SKM-1 (cell line): ENCODE results near the gene SORL1-AS1.
"Not testable (repeated sequence)": the region's sequence is repeated elsewhere in the genome, so short reads cannot be mapped to it uniquely, and the experiment has no call there.

ENCODE experiments used
- DNase-seq: peaks from one replicate; lab custom pipeline; 2025; ENCODE audit not compliant: unreplicated experiment; lab: John Stamatoyannopoulos, UW

The SORL1-AS1 gene

DNA sequence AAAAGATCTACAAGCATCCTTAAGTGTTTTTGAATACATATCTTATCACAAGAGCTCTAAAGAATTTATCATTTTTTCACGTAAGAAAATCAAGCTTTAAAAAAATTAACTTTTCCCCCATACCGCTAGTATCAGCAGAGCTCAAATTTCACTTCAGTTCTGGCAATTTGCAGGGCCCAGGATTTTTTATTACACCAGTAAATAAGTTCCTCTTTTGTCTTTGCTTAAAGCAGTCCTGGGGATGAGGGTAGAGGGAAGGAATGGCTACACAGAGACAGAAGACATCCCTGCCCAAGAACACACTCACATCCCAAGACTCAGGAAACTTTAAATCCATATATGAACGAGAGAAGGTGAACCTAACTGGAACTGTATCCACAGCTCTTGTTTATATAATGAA is 23.2 kb downstream of the SORL1-AS1 start:
- DNase-seq = no peak

DNA sequence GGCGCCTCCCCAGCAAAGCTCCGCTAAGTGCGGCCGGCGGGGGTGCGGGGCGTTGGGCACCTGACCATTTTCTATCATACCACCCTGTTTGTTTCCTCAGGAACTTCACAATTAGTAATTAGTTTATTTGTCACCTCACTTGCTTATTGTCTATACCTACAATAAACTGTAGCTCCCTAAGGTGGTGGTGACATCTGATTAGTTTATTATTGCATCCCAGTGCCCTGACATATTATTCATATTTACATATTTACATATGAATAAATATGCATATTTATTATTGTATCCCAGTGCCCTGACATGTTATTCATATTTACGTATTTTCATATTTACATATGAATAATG is 25.4 kb downstream of the SORL1-AS1 start:
- no peak for DNase-seq

DNA sequence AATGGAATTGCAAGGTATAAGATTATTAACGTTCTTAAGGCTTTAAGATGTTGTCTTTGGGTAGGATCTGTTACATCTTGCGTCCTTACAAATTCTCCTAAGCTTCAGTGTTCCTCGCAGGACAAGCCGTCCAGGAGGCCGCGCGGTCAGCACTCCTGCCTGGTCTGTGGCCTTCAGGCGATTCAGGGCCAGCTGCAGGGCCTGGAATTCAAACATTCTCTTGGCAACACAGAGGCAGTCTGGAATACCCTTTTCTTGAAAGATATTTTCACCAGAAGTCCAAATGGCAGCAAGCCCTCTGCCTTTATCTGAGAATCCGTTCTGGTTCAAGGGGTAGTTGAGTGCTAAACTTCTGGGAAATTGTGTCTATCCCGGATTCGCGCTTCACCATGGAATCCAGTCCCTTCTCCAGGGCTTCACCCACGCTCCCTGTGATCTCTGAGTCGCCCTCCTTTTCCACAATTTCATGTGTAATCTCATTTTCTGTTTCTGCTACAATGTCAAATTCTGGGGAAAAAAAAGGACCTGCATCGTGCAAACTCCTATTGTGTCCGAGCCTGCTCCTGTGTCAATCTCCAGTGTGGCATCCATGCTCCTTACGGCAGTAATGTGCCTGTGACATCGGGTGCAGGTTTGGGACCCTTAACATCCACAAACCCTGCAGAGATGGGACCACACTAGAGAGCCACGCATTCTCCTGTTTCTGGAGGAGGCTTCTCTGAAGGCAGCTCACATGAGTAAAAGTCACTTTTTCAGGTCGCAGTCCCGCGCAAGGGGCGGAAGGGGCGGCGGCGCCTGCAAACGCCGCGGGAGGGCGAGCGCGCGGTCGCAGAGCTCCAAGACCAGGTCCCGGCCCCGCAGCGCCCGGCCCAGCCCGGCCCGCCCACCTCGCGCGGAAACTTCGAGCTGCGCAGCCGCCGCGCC is 26.0 kb downstream of the SORL1-AS1 start:
- DNase-seq = no peak

DNA sequence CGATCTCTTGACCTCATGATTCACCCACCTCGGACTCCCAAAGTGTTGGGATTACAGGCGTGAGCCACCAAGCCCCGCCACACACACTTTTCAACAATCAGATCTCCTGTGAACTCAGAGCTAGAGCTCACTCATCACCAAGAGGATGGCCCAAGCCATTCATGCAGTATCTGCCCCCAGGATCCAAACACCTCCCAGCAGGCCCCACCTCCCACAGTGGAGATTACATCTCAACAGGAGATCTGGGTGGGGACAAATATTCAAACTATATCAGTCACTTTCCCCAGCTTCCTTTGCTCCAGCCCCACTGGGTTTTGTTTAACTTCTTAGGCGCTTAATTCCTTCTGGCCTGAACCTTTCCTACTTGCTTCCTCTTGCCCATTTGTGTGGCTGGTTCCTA is 26.9 kb downstream of the SORL1-AS1 start:
- no peak for DNase-seq

DNA sequence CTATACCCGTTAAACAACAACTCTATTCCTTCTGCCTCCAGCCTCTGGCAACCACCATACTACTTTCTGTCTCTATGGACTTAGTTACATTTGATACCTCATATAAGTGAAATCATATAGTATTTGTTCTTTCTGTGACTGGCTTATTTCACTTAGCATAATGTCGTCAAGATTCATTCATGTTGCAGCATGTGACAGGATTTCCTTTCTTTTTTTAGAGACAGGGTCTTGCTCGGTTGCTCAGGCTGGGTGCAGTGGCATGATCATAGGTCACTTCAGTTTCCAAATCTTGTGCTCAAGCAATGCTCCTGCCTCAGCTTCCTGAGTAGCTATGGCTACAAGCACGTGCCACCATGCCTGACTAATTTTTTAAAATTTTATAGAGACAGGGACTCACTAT is 30.1 kb downstream of the SORL1-AS1 start:
- no peak for DNase-seq

DNA sequence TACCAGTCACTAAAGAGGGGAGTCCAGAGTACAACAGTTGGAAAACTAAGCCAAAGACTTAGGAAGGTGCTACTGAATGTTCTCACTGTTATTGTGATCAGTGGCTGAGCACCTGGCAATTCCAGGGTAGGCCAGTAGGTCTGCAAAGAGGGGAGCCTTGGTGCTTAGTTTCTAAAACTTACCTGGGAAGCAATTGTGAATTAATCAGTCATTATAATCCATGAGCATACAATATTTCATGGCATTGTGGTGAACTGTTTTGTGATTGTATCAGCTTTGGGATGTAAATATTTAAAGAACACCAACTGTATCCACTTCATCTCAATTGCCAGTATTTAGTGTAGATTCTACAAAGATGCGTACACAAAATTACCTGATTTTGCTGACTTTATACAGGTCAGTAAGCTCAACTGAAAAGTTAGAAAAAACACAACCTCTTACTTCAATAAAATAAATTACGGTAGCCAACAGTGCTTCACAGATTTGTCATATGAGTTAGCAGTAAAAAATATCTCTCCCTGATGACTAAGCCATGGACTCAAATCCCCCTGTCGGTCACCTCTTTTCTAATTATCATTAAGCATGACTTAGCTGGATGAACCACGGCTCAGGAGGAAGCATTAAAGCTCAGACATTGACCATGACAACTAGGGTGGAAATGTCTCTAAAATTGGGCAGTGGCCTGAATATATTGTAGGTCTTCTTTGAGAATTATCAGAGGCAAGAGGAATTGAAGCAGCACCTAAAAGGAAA is 31.4 kb downstream of the SORL1-AS1 start:
- no peak for DNase-seq

DNA sequence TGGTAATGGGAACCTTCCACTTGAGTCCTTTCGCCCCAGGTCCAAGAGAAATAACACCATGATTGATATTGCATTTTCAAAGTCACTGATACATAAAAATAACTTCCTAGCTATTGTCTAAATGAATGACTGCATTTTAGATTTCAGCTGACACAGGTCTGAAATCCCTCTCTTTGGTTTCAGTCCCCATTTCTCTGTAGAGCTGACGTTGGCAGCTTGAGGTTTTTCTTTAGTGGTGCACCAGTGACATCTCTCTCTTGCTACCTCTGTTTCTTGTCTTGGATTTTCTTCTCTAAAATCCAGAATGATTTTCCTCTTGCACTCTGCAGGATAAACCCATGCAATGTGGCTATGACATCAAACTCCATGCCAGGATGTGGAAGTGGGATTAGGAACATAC is 32.4 kb downstream of the SORL1-AS1 start:
- no peak for DNase-seq

DNA sequence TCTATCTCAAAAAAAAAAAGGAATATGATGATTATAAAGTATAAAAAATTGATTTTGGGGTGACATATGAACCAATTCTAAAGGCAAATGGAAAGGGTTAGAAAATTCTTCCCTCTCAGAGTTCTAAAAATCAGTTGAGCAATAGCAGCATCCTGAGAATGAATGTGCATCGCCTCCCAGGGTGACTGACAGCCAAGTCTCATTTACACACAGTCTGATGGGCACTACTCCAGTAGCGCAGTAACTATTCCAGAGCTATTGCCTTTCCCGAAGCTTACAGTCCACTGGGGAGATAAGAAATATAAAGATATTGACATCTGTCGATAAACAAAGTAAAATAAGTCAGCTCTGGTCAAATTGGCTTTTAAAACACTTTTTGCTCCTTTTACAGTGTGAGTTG is 32.9 kb downstream of the SORL1-AS1 start:
- no peak for DNase-seq

DNA sequence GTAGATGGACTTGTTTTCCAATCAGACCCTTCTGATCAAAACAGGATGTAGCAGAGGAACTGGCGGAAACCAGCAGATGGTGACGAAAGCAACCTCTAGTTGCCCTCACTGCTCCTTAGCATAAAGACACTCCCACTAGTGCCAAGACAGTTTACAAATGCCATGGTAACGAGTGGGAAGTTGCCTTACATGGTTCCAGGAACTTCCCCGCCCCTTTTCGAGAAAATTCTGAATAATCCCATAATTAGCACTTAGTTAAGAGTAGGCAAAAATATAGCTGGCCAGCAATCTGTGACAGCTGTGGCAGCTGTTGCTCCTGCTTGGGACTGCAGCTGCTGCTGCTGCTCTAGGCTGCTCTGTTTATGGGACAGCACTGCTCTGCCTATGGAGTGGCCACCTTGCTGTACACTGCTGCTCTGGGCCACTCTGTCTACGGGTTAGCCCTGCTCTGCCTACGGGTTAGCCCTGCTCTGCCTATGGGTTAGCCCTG is 34.1 kb downstream of the SORL1-AS1 start:
- peak; percentile 26 for DNase-seq

DNA sequence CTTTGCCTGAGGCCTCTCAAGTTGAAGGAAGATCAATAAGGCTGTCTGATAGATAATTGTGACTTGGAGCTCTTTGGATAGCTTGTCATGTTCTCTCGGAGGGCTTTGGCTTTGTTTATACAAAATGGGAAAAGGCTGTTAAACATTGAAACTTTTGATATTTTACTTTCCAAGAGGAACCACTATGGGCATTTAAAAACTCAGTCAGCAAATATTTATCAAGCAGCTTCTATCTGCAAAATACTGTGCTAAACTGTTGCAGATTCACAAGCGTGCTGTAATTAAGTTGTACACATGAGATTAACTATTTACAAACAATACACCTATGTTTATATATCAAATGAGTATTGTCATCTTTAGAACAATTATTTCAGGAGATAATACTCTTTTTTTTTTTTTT is 35.2 kb downstream of the SORL1-AS1 start:
- DNase-seq = no peak

DNA sequence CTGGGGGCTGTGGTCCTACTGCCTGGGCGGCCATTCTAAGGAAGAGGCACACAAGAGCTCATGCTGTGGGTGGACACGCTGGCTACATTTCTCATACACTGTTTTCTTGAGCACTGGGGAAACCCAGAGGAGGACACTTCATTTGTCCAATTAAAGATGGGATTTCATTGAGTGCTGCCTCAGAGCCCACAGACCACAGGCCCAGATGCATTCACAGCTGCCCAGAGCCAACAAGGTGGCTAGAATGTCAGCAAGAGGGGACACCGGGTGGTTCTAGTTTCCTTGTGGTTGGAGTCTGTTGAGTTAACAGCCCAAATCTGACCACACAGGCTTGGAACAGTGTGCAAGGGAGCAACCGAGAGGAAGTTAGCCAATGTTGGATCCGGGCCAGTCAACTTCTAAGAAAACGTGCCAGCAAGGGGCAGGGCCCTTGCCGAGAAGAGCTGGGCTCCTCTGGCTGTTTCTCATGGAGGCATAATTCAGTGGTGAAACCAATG is 35.7 kb downstream of the SORL1-AS1 start:
- DNase-seq = peak; percentile 80

DNA sequence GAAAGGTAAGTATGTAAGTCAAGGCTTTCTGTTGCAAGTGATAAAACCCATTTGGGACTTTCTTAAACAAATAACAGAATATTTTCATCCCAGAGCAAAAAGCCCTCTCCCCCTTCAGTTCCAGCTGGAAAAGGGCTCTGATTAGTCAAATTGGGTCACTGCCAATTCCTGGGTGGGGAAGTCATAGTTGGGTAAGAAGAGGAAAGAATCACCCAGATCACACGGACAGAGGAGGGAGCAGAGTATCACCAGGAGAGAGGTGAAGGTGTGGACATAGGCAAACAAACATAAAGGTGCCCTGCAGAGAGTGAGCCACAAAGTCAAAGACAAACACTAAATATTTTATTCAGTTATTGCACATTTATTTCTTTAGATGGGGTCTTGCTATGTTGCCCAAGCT is 36.9 kb downstream of the SORL1-AS1 start:
- no peak for DNase-seq

DNA sequence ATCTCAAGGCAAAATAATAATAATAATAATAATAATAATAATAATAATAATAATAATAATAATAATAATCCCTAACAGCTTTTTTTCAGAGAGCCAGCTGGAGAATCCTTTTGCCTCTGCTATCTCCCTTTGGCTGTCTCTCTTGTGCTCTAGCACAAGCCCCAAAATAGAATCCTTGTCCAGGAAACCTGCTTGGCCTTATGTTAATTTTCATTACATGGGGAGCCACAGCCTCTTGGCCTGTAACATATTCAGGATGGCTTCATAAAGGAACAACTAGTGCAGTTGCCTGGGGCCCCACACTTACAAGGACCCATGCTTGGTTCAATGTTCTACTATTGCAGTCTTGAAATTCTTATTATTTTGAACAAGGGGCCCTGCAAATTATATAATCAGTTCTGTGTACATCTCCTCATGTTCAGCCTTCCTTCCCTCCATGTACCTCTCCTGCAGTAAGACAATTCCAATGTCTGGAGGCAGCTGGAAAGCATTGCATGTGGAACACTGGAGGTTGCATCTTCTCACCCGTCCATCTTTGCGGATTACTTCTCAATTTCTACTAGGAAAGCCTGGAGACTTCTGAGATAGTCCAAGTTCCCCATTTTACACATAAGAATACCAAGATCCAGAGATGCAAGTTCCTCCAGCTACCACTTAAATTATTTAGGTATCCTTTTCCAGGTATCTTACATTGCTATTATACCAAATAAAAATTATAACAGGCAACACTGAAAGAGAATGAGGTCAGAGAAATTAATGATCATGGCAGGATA is 38.4 kb downstream of the SORL1-AS1 start:
- no peak for DNase-seq

DNA sequence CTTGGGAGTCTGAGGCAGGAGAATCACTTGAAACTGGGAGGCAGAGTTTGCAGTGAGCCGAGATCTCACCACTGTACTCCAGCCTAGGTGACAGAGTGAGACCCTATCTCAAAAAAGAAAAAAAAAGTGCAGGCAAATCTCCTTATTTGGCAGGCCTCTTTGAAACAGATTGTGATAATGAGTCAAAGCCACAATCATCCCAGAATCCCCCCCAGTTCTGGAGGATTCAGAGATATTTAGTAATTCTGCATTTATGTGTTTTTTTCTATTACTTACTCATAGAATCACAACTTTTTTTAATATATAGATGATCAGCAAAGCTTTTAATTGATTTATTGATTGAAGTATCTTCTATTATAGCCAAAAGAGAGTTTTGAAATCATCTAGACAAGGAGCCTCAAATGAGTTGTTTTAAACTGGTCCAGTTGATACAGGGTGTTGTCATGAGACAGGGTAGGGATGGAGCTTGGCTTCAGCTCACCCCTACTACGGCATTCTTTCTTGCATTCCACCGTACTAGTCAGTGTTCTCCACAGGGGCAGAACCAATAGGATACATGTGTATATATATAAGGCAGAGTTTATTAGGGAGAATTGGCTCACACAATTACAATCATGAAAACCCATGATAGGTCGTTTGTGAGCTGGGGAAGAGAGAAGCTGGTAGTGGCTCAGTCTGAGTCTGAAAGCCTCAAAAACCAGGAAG is 39.9 kb downstream of the SORL1-AS1 start:
- no peak for DNase-seq

DNA sequence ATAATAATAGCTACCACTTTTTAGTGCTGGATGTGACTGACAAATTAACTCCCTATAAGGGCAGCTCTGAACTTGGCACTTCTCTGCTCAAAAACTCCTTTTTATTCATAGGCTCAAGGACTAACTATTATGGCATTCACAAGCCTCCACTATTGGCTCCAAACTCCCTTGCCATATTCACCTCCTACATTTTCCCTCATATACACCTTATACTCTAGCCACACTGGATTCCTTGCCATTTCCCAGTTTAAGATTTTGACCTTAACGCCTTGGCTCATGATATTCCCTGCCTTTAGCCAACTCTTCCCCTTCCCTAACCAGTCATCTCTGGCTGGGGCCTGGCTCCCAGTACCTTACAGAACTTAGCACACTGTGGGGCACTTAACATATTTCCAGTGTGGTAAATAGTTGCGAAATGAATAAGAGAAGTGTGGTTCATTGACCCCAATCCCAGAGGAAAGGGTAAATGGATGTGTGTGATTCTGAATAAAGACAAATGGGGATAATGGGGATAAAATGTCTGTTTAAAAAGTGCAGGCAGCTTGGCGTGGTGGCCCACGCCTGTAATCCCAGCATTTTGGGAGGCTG is 40.7 kb downstream of the SORL1-AS1 start:
- DNase-seq = no peak

DNA sequence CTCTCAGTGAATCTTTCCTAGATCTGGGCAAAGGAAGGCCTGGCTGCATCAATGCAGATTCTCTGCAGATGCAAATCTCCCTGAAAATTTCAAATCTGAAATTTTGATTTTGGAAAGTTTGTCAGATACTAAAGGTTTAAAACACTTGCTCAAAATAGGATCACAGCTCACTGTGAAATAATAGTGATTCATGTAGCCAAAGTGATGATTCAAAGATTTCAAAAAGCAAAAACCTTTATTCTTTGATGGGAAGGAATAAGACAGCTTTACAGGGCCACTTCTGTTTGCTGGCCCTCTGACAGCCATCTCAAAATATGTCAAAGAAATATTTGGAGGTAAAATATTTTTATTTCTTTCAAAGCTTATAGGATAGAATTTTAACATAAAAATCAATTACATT is 41.4 kb downstream of the SORL1-AS1 start:
- DNase-seq = not testable (repeated sequence)

DNA sequence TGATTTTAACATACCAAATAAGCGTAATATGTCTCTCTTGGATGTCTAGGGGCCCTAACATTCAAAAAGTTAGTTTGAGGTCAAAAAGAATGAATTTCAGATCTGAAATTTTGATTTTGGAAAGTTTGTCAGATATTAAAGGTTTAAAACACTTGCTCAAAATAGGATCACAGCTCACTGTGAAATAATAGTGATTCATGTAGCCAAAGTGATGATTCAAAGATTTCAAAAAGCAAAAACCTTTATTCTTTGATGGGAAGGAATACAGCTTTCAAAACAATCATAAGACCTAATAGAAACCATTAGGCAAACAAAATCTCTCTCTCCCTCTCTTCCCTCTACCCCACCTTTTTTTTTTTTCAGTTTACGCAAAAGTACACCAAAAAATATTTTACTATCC is 42.7 kb downstream of the SORL1-AS1 start:
- not testable (repeated sequence) for DNase-seq

DNA sequence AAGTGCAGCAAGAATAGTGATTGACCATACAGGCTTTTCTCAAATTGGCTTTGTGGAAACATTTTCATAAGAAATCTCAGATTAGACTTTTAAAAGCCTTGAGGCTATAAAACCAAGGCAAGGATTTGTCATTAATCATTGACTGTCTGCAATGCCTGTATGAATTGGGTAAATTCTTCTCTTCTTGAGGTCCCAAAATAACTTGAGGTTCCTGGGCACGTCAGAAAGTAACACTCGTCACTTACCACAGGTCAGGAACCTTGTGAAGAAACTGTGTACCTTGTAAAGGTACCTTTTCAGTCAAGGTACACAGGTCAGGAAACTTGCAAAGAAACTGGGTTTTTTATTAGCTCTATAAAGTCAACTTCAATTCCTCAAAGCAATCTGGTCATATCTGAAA is 43.9 kb downstream of the SORL1-AS1 start:
- DNase-seq = no peak

DNA sequence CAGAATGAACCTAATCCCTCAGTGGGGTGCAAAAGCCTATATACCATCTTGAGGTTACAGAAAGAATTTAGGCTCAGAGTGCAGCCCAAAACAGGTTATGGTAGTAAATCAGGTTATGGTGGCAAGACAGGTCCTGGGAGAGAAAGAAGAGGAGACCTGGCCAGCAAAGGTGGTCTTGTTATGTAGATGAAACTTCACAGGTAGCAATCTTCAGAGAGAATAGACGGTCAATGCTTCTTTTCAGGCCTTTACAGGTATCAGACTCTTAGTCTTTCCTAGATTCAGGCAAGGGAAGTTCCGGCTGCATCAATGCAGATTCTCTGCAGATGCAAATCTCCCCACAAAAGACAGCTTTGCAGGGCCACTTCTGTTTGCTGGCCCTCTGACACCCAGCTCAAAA is 46.5 kb downstream of the SORL1-AS1 start:
- DNase-seq = no peak

DNA sequence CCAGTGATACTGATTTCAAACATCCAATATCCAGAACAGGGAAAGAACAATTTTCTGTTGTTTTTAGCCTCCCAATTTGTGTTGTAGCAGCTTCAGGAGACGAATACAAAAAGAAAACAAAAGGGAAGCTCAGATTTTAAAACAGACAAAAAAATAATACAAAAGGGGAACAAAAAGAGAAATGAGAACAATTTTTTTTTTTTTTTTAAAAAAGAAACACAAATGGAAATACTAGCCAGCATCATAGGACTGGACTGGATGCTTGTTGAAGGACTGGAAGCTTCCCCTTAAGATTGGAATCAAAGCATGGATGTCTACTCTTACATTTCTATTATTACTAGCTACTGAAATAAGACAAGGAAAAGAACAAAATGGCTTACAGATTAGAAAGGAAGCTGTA is 47.1 kb downstream of the SORL1-AS1 start:
- no peak for DNase-seq
